H54 (cell line): ENCODE data around the gene HLA-A.
A peak's percentile ranks its signal among the peaks of the same experiment; 100 is the strongest.

Source experiments
- DNase-seq: peaks from one replicate; pipeline ENCODE4 v3.0.0; 2011; ENCODE audit warnings: low spot score, mixed read lengths; ENCODE audit not compliant: insufficient read length
- FAIRE-seq: peaks from 3 replicates; lab custom pipeline; 2011; peaks lifted over from hg19 to GRCh38; lab: Jason Lieb, UNC
- POLR2A ChIP-seq: IDR thresholded peaks from 2 replicates; pipeline ENCODE4 v1.6.1; 2011; ENCODE audit warnings: low read depth, mild to moderate bottlenecking, low read length

Gene HLA-A

DNA sequence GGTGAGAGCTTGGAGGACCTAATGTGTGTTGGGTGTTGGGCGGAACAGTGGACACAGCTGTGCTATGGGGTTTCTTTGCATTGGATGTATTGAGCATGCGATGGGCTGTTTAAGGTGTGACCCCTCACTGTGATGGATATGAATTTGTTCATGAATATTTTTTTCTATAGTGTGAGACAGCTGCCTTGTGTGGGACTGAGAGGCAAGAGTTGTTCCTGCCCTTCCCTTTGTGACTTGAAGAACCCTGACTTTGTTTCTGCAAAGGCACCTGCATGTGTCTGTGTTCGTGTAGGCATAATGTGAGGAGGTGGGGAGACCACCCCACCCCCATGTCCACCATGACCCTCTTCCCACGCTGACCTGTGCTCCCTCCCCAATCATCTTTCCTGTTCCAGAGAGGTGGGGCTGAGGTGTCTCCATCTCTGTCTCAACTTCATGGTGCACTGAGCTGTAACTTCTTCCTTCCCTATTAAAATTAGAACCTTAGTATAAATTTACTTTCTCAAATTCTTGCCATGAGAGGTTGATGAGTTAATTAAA, 3.0 kb downstream of the HLA-A start:
- DNase-seq = no peak
- TF ChIP-seq POLR2A = no peak
- FAIRE-seq = no peak

DNA sequence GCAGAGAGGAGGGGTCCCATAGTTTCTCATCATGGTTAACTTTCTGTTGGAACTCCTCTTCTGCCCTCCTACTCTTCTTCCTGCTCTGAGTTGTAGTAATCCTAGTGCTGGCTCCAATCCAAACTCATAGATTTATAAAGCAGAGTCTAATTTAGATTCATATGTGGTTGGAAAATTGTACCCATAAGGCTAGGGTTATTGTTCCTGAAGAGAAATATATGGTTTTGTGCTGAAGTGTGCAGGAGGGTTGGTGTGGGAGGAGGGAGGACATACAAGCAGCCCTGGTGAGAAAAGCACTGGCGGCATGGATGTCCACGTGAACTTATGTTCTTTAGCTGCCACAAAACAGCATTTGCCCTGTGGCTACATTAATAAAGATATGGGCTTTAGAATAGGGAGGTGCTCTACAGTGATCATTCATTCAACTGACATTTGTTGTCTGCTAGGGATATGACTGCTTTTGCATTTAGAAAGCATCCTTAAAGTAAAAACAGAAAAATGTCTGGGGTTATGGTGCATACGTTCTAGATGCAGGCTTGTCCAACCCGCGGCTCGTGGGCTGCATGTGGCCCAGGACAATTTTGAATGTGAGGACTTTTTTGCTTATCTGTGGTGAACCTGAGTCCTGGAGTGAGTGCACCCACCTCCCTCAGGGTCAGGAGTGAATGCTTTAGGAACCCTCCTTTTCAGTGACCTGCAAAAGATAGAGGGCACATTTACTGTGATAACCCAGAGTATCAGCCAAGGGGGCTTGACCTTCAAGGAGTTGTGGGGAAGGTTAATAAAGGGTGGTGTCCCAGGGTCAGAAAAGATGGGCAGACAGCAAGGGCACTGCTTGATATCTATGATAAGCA, 4.1 kb downstream of the HLA-A start:
- FAIRE-seq = no peak

DNA sequence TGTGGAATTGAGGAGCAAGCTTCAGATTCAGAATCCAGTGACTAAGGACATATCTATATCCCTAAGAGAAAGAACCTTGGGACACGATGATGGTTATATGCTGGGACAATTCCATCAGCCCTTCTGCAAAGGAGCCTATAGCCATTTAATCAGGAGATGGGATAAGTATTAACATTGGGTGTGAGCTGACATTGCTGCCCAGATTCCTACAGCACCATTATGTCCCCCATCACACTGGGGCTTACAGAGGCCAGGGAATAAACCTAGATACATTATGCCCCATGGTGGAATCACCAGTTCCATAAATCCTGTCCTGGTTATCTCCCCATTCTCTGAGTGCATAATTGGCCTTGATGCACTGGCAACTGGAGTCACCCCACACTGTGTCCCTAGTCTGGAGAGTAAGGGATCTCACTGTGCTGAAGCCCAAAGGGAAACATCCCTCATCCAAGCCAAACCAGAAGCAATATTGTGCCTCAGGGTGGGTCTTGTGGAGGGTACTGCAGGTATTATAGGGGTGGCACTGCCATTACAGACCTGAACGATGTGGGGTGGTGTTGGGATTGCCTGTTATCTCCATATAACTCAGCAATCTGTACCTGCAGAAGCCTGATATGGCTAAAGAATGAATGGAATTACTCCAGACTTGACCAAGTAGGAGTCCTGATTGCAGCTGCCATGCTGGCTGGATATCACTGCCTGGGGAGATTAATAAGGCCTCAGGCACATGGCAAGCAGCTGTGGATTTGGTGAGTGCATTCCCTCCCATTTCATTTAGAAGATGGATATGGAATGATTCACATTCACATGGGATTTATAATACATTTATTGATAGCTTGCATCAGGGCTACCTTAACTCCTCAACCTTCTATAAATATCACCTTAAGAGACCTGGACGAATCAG, 5.0 kb downstream of the HLA-A start:
- DNase-seq (no peak), FAIRE-seq (no peak)
- no peak for TF ChIP-seq POLR2A

More for the DNA sequence above, 4.1 kb downstream of the HLA-A start:
- DNase-seq = no peak
- TF ChIP-seq POLR2A = no peak

GRCh38 chr6:29948277-29948676, 5.9 kb downstream of the HLA-A start:
- FAIRE-seq = no peak
- no peak for DNase-seq
- no peak for TF ChIP-seq POLR2A

- no peak for TF ChIP-seq POLR2A
- FAIRE-seq (no peak), DNase-seq (no peak)
Observed at GRCh38 chr6:29949934-29950333, 7.6 kb downstream of the HLA-A start.

GRCh38 chr6:29951882-29952281, 9.6 kb downstream of the HLA-A start:
- FAIRE-seq (no peak), DNase-seq (no peak)
- no peak for TF ChIP-seq POLR2A

- TF ChIP-seq POLR2A = no peak
- peak; percentile 73 for FAIRE-seq
- DNase-seq = peak; percentile 70
Observed at GRCh38 chr6:29953001-29953441, 10.7 kb downstream of the HLA-A start.

DNA sequence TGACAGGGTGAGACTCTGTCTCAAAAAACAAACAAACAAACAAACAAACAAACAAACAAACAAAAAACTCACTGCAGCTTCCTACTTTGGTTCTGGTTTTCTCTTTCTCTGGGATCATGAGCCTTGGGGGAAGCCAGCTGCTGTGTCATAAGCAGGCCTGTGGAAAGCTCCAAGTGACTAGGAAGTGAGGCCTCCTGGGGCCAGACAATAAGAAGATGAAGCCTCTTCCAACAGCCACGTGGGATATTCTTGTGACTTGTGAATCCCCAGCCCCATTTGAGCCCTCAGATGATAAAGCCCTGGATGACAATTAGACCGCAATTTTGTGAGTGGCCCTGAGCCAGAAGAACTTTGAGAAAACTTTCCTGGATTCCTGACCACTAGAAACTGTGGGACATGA, 11.4 kb downstream of the HLA-A start:
- DNase-seq (no peak), FAIRE-seq (no peak)
- no peak for TF ChIP-seq POLR2A

- no peak for TF ChIP-seq POLR2A
- FAIRE-seq = no peak
Observed at GRCh38 chr6:29954272-29954671, 11.9 kb downstream of the HLA-A start.

GRCh38 chr6:29955783-29956182, 13.5 kb downstream of the HLA-A start:
- no peak for FAIRE-seq

More at GRCh38 chr6:29954272-29954671, 11.9 kb downstream of the HLA-A start:
- no peak for DNase-seq

DNA sequence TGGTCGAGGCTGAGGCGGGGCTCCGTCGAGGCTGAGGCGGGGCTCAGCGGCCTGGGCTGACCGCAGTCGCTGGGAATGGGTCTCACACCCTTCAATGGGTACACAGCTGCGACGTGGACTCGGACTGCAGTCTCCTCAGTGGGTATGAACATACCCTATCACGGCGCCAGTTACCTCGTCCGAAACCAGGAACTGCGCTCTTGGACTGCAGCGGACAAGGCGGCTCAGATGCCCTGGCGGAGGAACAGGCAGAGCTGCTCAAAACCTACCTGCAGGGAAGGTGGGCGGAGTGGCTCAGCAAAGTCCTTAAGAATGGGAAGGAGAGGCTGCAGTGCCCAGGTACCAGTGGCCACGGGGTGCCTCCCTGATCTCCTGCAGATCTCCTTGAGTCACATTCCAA, 14.2 kb downstream of the HLA-A start:
- FAIRE-seq = no peak
- no peak for DNase-seq
- no peak for TF ChIP-seq POLR2A

More at GRCh38 chr6:29955783-29956182, 13.5 kb downstream of the HLA-A start:
- no peak for TF ChIP-seq POLR2A
- no peak for DNase-seq

- no peak for TF ChIP-seq POLR2A
- no peak for FAIRE-seq
Observed at GRCh38 chr6:29958046-29958445, 15.7 kb downstream of the HLA-A start.

DNA sequence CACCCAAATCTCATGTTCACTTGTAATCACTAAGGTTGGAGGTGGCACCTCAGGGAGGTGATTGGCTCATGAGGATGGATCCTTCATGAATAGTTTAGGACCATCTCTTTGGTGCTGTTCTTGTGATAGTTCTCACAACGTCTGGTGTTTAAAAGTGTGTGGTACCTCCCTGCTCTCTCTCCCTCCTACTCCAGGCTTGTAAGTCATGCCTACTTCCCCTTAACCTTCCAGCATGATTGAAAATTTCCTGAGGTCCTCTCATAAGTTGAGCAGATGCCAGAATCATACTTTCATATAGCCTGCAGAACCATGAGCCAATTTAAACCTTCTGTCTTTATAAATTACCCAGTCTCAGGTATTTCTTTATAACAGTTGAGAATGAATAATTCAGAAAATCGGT, 16.6 kb downstream of the HLA-A start:
- no peak for DNase-seq
- no peak for FAIRE-seq
- TF ChIP-seq POLR2A = no peak

More at GRCh38 chr6:29958046-29958445, 15.7 kb downstream of the HLA-A start:
- no peak for DNase-seq

- FAIRE-seq (no peak), DNase-seq (no peak)
- no peak for TF ChIP-seq POLR2A
Observed at GRCh38 chr6:29959467-29959866, 17.1 kb downstream of the HLA-A start.
